Stomach (tissue), 4 donors: Measurements from ENCODE around the gene ZFP62.
"Not testable (repeated sequence)": the region's sequence is repeated elsewhere in the genome, so short reads cannot be mapped to it uniquely, and the experiment has no call there.

ENCODE experiments used
- EP300 ChIP-seq: sonication (generic); formaldehyde crosslinking; IDR thresholded peaks from one replicate; pipeline ENCODE4 v1.6.1; 2017; ENCODE audit warnings: antibody characterized with exemption
- POLR2A ChIP-seq, 4 donors: fragments of 450-650 bp; IDR thresholded peaks; one replicate each; pipeline ENCODE4 v1.6.1; 2016; ENCODE audit warnings: antibody characterized with exemption in 4 of 4, control low read depth in 2 of 4, mild to moderate bottlenecking in 1 of 4, moderate library complexity in 1 of 4
- POLR2AphosphoS5 ChIP-seq, 3 donors: sonication (generic); formaldehyde crosslinking; IDR thresholded peaks; one replicate each; pipeline ENCODE4 v1.6.1; 2016; ENCODE audit warnings: antibody characterized with exemption in 3 of 3
- TF ChIP-seq, protein P1 (sequence below), 7 experiments: fragments of 450-650 bp in 4 of 7; fragments of 200-600 bp in 3 of 7; sonication (generic) in 3 of 7; IDR thresholded peaks; one replicate each; pipeline ENCODE4 v1.5.1; 2016 to 2019; ENCODE audit warnings: antibody characterized with exemption in 7 of 7, control low read depth in 2 of 7, mild to moderate bottlenecking in 1 of 7

DNA sequence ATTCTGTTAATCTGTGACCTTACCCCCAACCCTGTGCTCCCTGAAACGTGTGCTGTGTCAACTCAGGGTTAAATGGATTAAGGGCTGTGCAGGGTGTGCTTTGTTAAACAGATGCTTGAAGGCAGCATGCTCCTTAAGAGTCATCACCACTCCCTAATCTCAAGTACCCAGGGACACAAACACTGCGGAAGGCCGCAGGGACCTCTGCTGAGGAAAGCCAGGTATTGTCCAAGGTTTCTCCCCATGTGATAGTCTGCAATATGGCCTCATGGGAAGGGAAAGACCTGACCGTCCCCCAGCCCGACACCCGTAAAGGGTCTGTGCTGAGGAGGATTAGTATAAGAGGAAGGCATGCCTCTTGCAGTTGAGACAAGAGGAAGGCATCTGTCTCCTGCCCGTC, 33.7 kb downstream of the ZFP62 start:
- TF ChIP-seq POLR2A (IDR thresholded peaks at IDR 0.05); POLR2AphosphoS5 (IDR thresholded peaks at IDR 0.05); EP300: not testable (repeated sequence)
- TF ChIP-seq, protein P1, sequence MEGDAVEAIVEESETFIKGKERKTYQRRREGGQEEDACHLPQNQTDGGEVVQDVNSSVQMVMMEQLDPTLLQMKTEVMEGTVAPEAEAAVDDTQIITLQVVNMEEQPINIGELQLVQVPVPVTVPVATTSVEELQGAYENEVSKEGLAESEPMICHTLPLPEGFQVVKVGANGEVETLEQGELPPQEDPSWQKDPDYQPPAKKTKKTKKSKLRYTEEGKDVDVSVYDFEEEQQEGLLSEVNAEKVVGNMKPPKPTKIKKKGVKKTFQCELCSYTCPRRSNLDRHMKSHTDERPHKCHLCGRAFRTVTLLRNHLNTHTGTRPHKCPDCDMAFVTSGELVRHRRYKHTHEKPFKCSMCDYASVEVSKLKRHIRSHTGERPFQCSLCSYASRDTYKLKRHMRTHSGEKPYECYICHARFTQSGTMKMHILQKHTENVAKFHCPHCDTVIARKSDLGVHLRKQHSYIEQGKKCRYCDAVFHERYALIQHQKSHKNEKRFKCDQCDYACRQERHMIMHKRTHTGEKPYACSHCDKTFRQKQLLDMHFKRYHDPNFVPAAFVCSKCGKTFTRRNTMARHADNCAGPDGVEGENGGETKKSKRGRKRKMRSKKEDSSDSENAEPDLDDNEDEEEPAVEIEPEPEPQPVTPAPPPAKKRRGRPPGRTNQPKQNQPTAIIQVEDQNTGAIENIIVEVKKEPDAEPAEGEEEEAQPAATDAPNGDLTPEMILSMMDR (IDR thresholded peaks at IDR 0.05): not testable (repeated sequence)
